Ascending aorta (tissue), 2 donors: ENCODE measurements around the gene ARHGAP26. TPM values are rescaled to one million over a fixed set of nuclear protein-coding genes. Genes with fewer than 3 reads are reported as not detected.
A peak's percentile ranks its signal among the peaks of the same experiment; 100 is the strongest.

ENCODE experiments used
- DNase-seq, 2 donors: peaks; one replicate each; pipeline ENCODE4 v3.0.0-alpha.2; 2019; ENCODE audit warnings: low spot score in 2 of 2
- H3K27ac ChIP-seq, 2 donors: fragments of 200-600 bp; sonication (generic); one replicate each; pipeline ENCODE4 v1.5.1; 2016 to 2017; ENCODE audit warnings: mild to moderate bottlenecking in 1 of 2
- H3K27me3 ChIP-seq: fragments of 200-600 bp; sonication (generic); one replicate; pipeline ENCODE4 v1.5.1; 2017
- H3K36me3 ChIP-seq, 2 donors: fragments of 200-600 bp; sonication (generic); one replicate each; pipeline ENCODE4 v1.5.1; 2016
- H3K4me1 ChIP-seq, 2 donors: fragments of 200-600 bp; sonication (generic); one replicate each; pipeline ENCODE4 v1.5.1; 2016 to 2017; ENCODE audit warnings: mild to moderate bottlenecking in 1 of 2
- H3K4me3 ChIP-seq, 2 donors: fragments of 200-600 bp; sonication (generic); one replicate each; pipeline ENCODE4 v1.5.1; 2016 to 2017; ENCODE audit warnings: mild to moderate bottlenecking in 1 of 2
- H3K9me3 ChIP-seq, 2 donors: fragments of 200-600 bp; sonication (generic); one replicate each; pipeline ENCODE4 v1.5.1; 2016
- intact Hi-C: fragments of 100-400 bp; cut with DNase I; formaldehyde crosslinking; loops from one replicate; pipeline ENCODE4 v1.15.1; 2023
- total RNA-seq: library from RNA; depleted of rRNA; stranded (reverse); fragments of >200 nt; gene quantifications from one replicate; pipeline ENCODE4 v1.1.0, GENCODE V29; 2016
- TF ChIP-seq, protein P1 (sequence below), 3 experiments: fragments of 200-600 bp in 2 of 3; fragments of 450-650 bp in 1 of 3; sonication (generic) in 2 of 3; IDR thresholded peaks; one replicate each; pipeline ENCODE4 v1.5.1; 2016 to 2019; ENCODE audit warnings: antibody characterized with exemption in 3 of 3, mild to moderate bottlenecking in 1 of 3, moderate library complexity in 1 of 3

The ARHGAP26 gene
- total RNA-seq, 1 donor from 2014 or later = 34.9 TPM

- H3K27ac ChIP-seq = no peak overlapping the region
- no peaks in the 10 kb centered on the region for H3K36me3 ChIP-seq
- TF ChIP-seq, protein P1, sequence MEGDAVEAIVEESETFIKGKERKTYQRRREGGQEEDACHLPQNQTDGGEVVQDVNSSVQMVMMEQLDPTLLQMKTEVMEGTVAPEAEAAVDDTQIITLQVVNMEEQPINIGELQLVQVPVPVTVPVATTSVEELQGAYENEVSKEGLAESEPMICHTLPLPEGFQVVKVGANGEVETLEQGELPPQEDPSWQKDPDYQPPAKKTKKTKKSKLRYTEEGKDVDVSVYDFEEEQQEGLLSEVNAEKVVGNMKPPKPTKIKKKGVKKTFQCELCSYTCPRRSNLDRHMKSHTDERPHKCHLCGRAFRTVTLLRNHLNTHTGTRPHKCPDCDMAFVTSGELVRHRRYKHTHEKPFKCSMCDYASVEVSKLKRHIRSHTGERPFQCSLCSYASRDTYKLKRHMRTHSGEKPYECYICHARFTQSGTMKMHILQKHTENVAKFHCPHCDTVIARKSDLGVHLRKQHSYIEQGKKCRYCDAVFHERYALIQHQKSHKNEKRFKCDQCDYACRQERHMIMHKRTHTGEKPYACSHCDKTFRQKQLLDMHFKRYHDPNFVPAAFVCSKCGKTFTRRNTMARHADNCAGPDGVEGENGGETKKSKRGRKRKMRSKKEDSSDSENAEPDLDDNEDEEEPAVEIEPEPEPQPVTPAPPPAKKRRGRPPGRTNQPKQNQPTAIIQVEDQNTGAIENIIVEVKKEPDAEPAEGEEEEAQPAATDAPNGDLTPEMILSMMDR (IDR thresholded peaks at IDR 0.05) = peak in 1 of 3 experiments; percentile 13
- peak; percentile 35 to 75 for DNase-seq
- no peaks in the 10 kb centered on the region for H3K9me3 ChIP-seq
- no peak overlapping the region for H3K4me3 ChIP-seq
- H3K4me1 ChIP-seq = peaks cover 3 to 7% of the 10 kb centered on the region in 2 donors
- no peaks in the 10 kb centered on the region for H3K27me3 ChIP-seq
- intact Hi-C loops = no loop called here
Measured at GRCh38 chr5:143008809-143009521, 238.8 kb downstream of the ARHGAP26 start.

DNA sequence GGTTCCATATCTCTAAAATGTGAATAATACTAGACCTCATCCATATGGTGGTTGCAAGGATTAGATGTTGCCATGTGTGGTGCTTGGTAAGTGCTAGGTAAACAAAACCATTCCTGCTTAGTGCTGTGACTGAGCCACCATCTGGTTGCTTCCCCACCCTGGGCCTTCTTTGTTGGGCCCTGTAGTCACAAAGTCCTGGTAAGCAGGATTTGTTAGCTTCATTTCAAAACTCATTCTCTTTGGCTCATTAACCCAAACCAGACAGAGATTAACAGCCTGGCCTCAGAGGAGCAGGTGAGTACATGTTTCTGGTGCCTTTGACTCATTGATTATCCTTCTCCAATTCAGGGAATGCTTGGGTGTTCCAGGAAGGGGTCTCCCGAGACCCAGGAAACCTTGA, 240.2 kb downstream of the ARHGAP26 start:
- DNase-seq = no peak
- Histone ChIP-seq H3K4me1 (peaks cover 3 to 7% of the 10 kb centered on the region in 2 donors), H3K4me3 (no peak overlapping the region), H3K27me3 (no peaks in the 10 kb centered on the region), H3K36me3 (peaks cover 0 to 6% of the 10 kb centered on the region in 2 donors), H3K27ac (no peak overlapping the region), H3K9me3 (no peaks in the 10 kb centered on the region)
- intact Hi-C loops = no loop called here
- TF ChIP-seq, protein P1 (IDR thresholded peaks at IDR 0.05) = no peak

DNA sequence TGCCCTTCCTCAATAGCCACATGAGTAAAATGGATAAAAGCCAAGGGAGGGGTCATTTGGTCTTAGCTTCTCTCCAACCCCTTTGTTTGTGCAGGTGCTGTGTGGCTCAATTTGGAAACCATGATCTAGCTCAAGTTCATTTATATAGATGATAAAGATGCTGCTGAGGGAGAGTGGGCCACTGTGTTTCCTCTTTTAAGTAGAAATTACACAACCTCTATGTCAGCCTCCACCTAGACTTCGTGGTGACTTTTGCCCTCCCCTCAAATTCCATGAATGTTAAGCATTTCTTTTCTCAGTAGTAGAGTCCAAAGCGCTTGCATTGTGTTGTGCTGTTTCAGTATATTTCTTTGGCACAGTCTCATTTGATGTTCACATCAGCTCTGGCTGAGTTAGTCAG, 241.4 kb downstream of the ARHGAP26 start:
- H3K9me3 ChIP-seq = no peaks in the 10 kb centered on the region
- TF ChIP-seq, protein P1 (IDR thresholded peaks at IDR 0.05) = no peak
- peaks cover 3 to 7% of the 10 kb centered on the region in 2 donors for H3K4me1 ChIP-seq
- H3K27me3 ChIP-seq = no peaks in the 10 kb centered on the region
- H3K4me3 ChIP-seq = no peak overlapping the region
- no peak for DNase-seq
- intact Hi-C loops = no loop called here
- peaks cover 0 to 6% of the 10 kb centered on the region in 2 donors for H3K36me3 ChIP-seq
- H3K27ac ChIP-seq = no peak overlapping the region

GRCh38 chr5:143013176-143013891, 243.2 kb downstream of the ARHGAP26 start:
- no peak overlapping the region for H3K4me3 ChIP-seq
- intact Hi-C loops = no loop called here
- no peak for DNase-seq
- H3K4me1 ChIP-seq = no peaks in the 10 kb centered on the region
- TF ChIP-seq, protein P1 (IDR thresholded peaks at IDR 0.05) = no peak
- H3K36me3 ChIP-seq = peaks cover 0 to 6% of the 10 kb centered on the region in 2 donors
- no peaks in the 10 kb centered on the region for H3K9me3 ChIP-seq
- no peak overlapping the region for H3K27ac ChIP-seq
- H3K27me3 ChIP-seq = no peaks in the 10 kb centered on the region

GRCh38 chr5:143014017-143014651, 244.0 kb downstream of the ARHGAP26 start:
- no peaks in the 10 kb centered on the region for H3K9me3 ChIP-seq
- no peak for DNase-seq
- intact Hi-C loops = no loop called here

More at GRCh38 chr5:143014017-143014651, 244.0 kb downstream of the ARHGAP26 start:
- no peaks in the 10 kb centered on the region for H3K27me3 ChIP-seq
- TF ChIP-seq, protein P1 (IDR thresholded peaks at IDR 0.05) = no peak
- H3K36me3 ChIP-seq = peaks cover 0 to 6% of the 10 kb centered on the region in 2 donors
- H3K27ac ChIP-seq = no peak overlapping the region
- H3K4me3 ChIP-seq = no peak overlapping the region
- no peaks in the 10 kb centered on the region for H3K4me1 ChIP-seq
